Measurements from ENCODE around the gene DDN. TPM values are rescaled to one million over a fixed set of nuclear protein-coding genes. Genes with fewer than 3 reads are reported as not detected.
A peak's percentile ranks its signal among the peaks of the same experiment; 100 is the strongest.

The DDN gene
- total RNA-seq, 4 donors from 2014 or later = 0.12 to 0.65 TPM; not detected in 2

GRCh38 chr12:48991247-48992050, 7.7 kb downstream of the DDN start:
- ATAC-seq (ENCODE audit: low FRiP score) (no peak), DNase-seq (ENCODE audit: low spot score) (no peak)
- TF ChIP-seq CTCF (IDR thresholded peaks at IDR 0.05) = no peak

- ATAC-seq (ENCODE audit: low FRiP score) (no peak), DNase-seq (ENCODE audit: low spot score) (no peak)
- TF ChIP-seq CTCF (IDR thresholded peaks at IDR 0.05) = no peak
These were observed 8.6 kb downstream of the DDN start for GRCh38 chr12:48990552-48990951.

GRCh38 chr12:48988030-48988649, 11.0 kb downstream of the DDN start:
- DNase-seq (ENCODE audit: low spot score) (peak; percentile 90), ATAC-seq (ENCODE audit: low FRiP score) (peak; percentile 80)
- peak in 1 of 3 donors; percentile 84 for TF ChIP-seq CTCF (IDR thresholded peaks at IDR 0.05)

GRCh38 chr12:48986720-48987291, 12.4 kb downstream of the DDN start:
- TF ChIP-seq CTCF (IDR thresholded peaks at IDR 0.05) = no peak
- DNase-seq (ENCODE audit: low spot score) (no peak), ATAC-seq (ENCODE audit: low FRiP score) (no peak)

- TF ChIP-seq CTCF (IDR thresholded peaks at IDR 0.05) = no peak
- no peak for DNase-seq (ENCODE audit: low spot score)
- no peak for ATAC-seq (ENCODE audit: low FRiP score)
These were observed 13.3 kb downstream of the DDN start for GRCh38 chr12:48985901-48986300.

GRCh38 chr12:48985475-48985897, 13.7 kb downstream of the DDN start:
- no peak for TF ChIP-seq CTCF (IDR thresholded peaks at IDR 0.05)
- DNase-seq (ENCODE audit: low spot score) = no peak

More at GRCh38 chr12:48985475-48985897, 13.7 kb downstream of the DDN start:
- ATAC-seq (ENCODE audit: low FRiP score) = no peak

Measured in omental fat pad (tissue), 4 donors.